ENCODE measurements around the gene B4GALNT2.
"Not testable (repeated sequence)": the region's sequence is repeated elsewhere in the genome, so short reads cannot be mapped to it uniquely, and the experiment has no call there.

Gene B4GALNT2

GRCh38 chr17:49089094-49089493 lies 43.5 kb upstream of the B4GALNT2 start:
- no peak for DNase-seq (ENCODE audit: extremely low read depth, insufficient read length)
- Histone ChIP-seq H3K4me3 (replicated peaks; ENCODE audit: low read depth, low read length) (no peak overlapping the region), H3K27me3 (replicated peaks; ENCODE audit: control insufficient read depth, insufficient read depth, low read length) (no peaks in the 10 kb centered on the region; the same call in none of the 2 replicates), H3K36me3 (ENCODE audit: control insufficient read depth, insufficient read depth, low read length) (no peaks in the 10 kb centered on the region)
- no peak for TF ChIP-seq CTCF (IDR thresholded peaks at IDR 0.05; ENCODE audit: insufficient read depth, low read length, poor library complexity, severe bottlenecking)

- no peak for DNase-seq (ENCODE audit: extremely low read depth, insufficient read length)
- TF ChIP-seq CTCF (IDR thresholded peaks at IDR 0.05; ENCODE audit: insufficient read depth, low read length, poor library complexity, severe bottlenecking) = no peak
- Histone ChIP-seq H3K36me3 (ENCODE audit: control insufficient read depth, insufficient read depth, low read length) (no peaks in the 10 kb centered on the region), H3K27me3 (replicated peaks; ENCODE audit: control insufficient read depth, insufficient read depth, low read length) (no peaks in the 10 kb centered on the region; the same call in none of the 2 replicates), H3K4me3 (replicated peaks; ENCODE audit: low read depth, low read length) (no peak overlapping the region)
Measured at GRCh38 chr17:49090878-49091594, 41.5 kb upstream of the B4GALNT2 start.

- H3K36me3 ChIP-seq (ENCODE audit: control insufficient read depth, insufficient read depth, low read length) = no peaks in the 10 kb centered on the region
- no peak overlapping the region for H3K4me3 ChIP-seq (replicated peaks; ENCODE audit: low read depth, low read length)
- no peak for DNase-seq (ENCODE audit: extremely low read depth, insufficient read length)
- TF ChIP-seq CTCF (IDR thresholded peaks at IDR 0.05; ENCODE audit: insufficient read depth, low read length, poor library complexity, severe bottlenecking) = no peak
- H3K27me3 ChIP-seq (replicated peaks; ENCODE audit: control insufficient read depth, insufficient read depth, low read length) = no peaks in the 10 kb centered on the region; the same call in none of the 2 replicates
Measured at GRCh38 chr17:49093131-49093530, 39.4 kb upstream of the B4GALNT2 start.

GRCh38 chr17:49100601-49101000 lies 32.0 kb upstream of the B4GALNT2 start:
- no peak for DNase-seq (ENCODE audit: extremely low read depth, insufficient read length)
- Histone ChIP-seq H3K27me3 (replicated peaks; ENCODE audit: control insufficient read depth, insufficient read depth, low read length) (no peaks in the 10 kb centered on the region), H3K4me3 (replicated peaks; ENCODE audit: low read depth, low read length) (no peak overlapping the region), H3K36me3 (ENCODE audit: control insufficient read depth, insufficient read depth, low read length) (no peaks in the 10 kb centered on the region)
- TF ChIP-seq CTCF (IDR thresholded peaks at IDR 0.05; ENCODE audit: insufficient read depth, low read length, poor library complexity, severe bottlenecking) = no peak

GRCh38 chr17:49101054-49101534 lies 31.5 kb upstream of the B4GALNT2 start:
- TF ChIP-seq CTCF (IDR thresholded peaks at IDR 0.05; ENCODE audit: insufficient read depth, low read length, poor library complexity, severe bottlenecking) = no peak
- Histone ChIP-seq H3K36me3 (ENCODE audit: control insufficient read depth, insufficient read depth, low read length) (no peaks in the 10 kb centered on the region), H3K27me3 (replicated peaks; ENCODE audit: control insufficient read depth, insufficient read depth, low read length) (no peaks in the 10 kb centered on the region), H3K4me3 (replicated peaks; ENCODE audit: low read depth, low read length) (no peak overlapping the region)
- DNase-seq (ENCODE audit: extremely low read depth, insufficient read length) = no peak

- not testable (repeated sequence) for H3K36me3 ChIP-seq (ENCODE audit: control insufficient read depth, insufficient read depth, low read length); H3K4me3 ChIP-seq (replicated peaks; ENCODE audit: low read depth, low read length); DNase-seq (ENCODE audit: extremely low read depth, insufficient read length); H3K27me3 ChIP-seq (replicated peaks; ENCODE audit: control insufficient read depth, insufficient read depth, low read length)
Measured at GRCh38 chr17:49103360-49103759, 29.2 kb upstream of the B4GALNT2 start.
